ENCODE measurements around the gene RASGRF2.

DNA sequence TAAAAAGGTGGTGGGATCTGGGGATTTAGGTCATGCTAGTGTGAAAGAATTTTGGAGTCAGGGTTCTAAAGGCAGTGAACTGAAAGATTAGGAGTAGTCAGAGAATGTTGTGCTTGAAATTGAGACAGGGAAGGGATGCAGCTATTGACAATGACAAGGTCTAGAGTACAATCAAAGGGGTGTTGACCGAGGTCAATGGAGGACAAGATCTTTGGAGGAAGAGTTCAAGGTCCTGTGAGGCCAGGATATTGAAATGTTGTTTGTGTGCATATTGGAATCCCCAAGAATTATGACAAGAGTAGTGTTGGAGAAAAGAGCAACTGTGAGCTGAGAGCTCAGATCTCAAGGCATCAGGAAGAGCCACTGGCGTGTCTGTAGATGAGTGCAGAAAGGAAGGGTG, 116.9 kb downstream of the RASGRF2 start:
- TF ChIP-seq EZH2 (IDR thresholded peaks at IDR 0.05) (no peak), POLR2AphosphoS5 (IDR thresholded peaks at IDR 0.05; ENCODE audit: borderline replicate concordance, low read depth, low read length) (no peak), FOXP2 (optimal IDR thresholded peaks at IDR 0.05; ENCODE audit: control extremely low read depth, extremely low read length, insufficient read depth) (no peak)
